Measurements from ENCODE around the gene SLC18A3.
A peak's percentile ranks its signal among the peaks of the same experiment; 100 is the strongest.

SLC18A3 gene

DNA sequence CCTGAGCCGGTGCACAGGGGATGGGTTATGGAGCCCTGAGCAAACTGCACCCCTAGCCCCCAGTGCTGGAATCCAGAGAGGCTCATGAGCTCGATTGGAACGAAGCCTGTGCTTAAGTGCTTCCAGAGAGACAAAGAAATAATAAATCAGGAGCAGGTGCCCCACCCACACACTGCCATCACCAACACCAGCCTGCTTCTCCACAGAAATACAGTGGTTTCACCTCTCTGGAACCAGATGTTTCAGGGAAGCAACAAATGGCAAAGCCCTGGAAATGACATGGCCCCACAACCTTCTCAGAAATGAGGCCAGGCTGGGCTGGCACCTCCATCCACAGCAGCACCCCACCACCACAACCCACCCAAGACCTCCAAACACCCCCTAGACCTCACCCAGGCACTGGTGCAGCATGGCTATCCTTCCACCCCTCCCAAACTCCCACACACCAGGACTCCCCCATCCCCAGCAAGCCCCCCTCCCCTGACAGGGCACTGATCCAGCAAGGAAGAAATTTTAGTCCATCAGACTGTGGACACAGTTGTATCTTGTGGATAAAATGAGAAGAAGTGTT is 4.1 kb upstream of the SLC18A3 start:
- TF ChIP-seq, protein P1, sequence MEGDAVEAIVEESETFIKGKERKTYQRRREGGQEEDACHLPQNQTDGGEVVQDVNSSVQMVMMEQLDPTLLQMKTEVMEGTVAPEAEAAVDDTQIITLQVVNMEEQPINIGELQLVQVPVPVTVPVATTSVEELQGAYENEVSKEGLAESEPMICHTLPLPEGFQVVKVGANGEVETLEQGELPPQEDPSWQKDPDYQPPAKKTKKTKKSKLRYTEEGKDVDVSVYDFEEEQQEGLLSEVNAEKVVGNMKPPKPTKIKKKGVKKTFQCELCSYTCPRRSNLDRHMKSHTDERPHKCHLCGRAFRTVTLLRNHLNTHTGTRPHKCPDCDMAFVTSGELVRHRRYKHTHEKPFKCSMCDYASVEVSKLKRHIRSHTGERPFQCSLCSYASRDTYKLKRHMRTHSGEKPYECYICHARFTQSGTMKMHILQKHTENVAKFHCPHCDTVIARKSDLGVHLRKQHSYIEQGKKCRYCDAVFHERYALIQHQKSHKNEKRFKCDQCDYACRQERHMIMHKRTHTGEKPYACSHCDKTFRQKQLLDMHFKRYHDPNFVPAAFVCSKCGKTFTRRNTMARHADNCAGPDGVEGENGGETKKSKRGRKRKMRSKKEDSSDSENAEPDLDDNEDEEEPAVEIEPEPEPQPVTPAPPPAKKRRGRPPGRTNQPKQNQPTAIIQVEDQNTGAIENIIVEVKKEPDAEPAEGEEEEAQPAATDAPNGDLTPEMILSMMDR (IDR thresholded peaks at IDR 0.05): no peak
- Histone ChIP-seq H3K4me3 (no peak overlapping the region), H3K27ac (no peak overlapping the region)
- DNase-seq (ENCODE audit: low spot score): peak; percentile 50

DNA sequence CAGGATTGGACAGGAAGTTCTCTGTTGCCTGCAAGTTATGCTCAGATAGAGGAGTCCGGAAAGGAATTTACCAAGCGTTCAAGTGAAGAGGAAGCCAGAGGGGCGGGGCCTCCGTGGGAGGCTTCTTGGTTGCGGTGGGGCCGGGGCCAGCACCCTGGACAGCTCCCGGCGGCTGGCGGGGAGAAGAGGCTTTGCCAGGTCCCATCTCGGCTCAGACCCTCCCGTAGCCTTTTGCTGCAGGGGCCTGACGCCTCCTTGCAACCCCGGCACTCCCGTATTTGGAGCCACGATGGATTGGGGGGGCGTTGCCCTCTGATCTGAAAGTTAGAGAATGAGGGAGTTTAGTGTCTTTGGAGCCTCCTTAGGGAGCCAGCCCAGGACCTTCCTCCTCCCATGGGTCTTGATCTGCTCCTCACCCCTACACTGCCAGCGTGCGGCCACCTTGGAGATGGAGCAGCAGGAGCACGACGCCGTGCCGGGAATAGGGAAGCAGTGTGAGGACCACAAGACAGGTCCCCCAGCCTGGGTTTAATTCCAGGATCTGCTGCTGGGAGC is 3.1 kb upstream of the SLC18A3 start:
- TF ChIP-seq, protein P1 (IDR thresholded peaks at IDR 0.05): no peak
- no peak overlapping the region for H3K27ac ChIP-seq
- H3K4me3 ChIP-seq: no peak overlapping the region
- DNase-seq (ENCODE audit: low spot score): peak; percentile 45

- TF ChIP-seq, protein P1 (IDR thresholded peaks at IDR 0.05): no peak
- peak; percentile 55 for DNase-seq (ENCODE audit: low spot score)
- H3K27ac ChIP-seq: no peak overlapping the region
- no peak overlapping the region for H3K4me3 ChIP-seq
Observed at GRCh38 chr10:49608166-49609005, 1.7 kb upstream of the SLC18A3 start.

DNA sequence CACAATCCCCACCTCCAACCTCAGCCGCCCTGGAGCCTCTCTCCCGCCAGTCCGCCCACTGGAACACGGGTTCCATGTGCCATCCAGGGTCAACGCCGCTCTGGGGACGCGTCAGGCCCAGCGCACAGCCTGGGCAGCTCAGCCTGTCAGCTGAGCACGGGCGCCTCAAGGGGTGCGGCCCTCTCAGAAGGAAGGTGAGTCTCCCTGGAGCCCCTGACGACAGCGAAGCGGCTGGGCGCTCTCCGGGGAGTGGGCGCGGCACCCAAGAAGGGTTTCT is 1.2 kb upstream of the SLC18A3 start:
- DNase-seq (ENCODE audit: low spot score): no peak
- Histone ChIP-seq H3K4me3 (no peak overlapping the region), H3K27ac (no peak overlapping the region)
- TF ChIP-seq, protein P1 (IDR thresholded peaks at IDR 0.05): no peak

DNA sequence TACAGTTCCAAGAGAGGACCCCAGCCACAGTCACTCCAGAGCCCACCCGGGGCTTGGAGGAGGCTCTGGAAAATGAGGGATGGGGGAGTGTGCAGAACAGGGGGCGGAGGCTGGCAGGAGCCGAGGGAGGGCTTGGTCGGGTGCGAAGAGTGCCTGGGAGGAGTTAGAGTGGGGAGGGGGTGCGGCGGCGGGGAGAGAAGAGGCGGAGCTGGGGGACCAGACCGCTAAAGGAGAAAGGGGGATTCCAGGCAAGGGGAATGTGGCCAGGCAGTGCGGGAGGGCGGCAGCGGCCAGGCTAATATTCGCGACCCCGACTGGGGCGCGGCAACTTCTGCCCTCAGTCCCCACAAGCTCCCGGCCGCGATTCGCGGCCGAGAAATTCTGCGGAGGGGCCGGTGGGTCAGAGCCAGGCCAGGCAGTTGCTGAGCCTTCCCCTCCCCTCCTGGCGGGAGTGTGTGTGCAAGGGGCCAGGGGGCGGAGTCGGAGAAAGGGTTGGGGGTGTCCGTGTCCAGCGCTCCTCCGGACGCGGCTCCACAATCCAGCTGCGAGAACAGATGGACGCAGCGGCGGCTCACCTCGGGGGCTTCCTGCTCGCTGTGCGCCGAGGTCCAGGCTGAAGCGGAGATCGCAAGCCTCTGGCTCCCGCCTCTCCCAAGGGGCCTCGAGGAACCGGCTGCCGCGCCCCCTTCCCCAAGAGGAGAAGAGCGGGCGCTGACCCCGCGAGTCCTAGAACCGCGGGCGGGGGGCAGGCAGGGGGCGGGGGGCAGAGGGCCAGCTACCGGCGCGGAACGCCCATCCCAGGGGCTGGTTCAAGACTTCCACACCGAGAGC is 612 bp upstream of the SLC18A3 start:
- Histone ChIP-seq H3K27ac (no peak overlapping the region), H3K4me3 (peak overlapping the region; percentile 59)
- DNase-seq (ENCODE audit: low spot score): peak; percentile 53
- TF ChIP-seq, protein P1 (IDR thresholded peaks at IDR 0.05): no peak

GRCh38 chr10:49610458-49611165 is 502 bp downstream of the SLC18A3 start:
- no peak overlapping the region for H3K27ac ChIP-seq
- TF ChIP-seq, protein P1 (IDR thresholded peaks at IDR 0.05): no peak
- peak overlapping the region; percentile 59 for H3K4me3 ChIP-seq
- peak; percentile 26 for DNase-seq (ENCODE audit: low spot score)

Data from coronary artery (tissue), 2 donors.